Prostate gland (tissue), 2 donors: ENCODE data around the gene CACNA2D1. TPM values are rescaled to one million over a fixed set of nuclear protein-coding genes. Genes with fewer than 3 reads are reported as not detected.

Experiments
- DNase-seq: peaks from one replicate; pipeline ENCODE4 v3.0.0-alpha.2; 2019; ENCODE audit warnings: low spot score
- H3K27ac ChIP-seq, 2 donors: fragments of 200-600 bp; sonication (generic); 2 replicates each; pipeline ENCODE4 v1.5.1; 2017 to 2019
- H3K27me3 ChIP-seq: fragments of 200-600 bp; sonication (generic); replicated peaks from 2 replicates; pipeline ENCODE4 v1.5.1; 2019; ENCODE audit not compliant: insufficient read depth
- H3K36me3 ChIP-seq, 2 donors: fragments of 200-600 bp; sonication (generic); 1 replicate in 1 of 2; 2 replicates in 1 of 2; pipeline versions ENCODE4 v1.5.1 to v1.8.1; 2017 to 2019
- H3K4me1 ChIP-seq: fragments of 200-600 bp; sonication (generic); replicated peaks from 2 replicates; pipeline ENCODE4 v1.5.1; 2019
- H3K4me3 ChIP-seq, 2 donors: fragments of 200-600 bp; sonication (generic); 2 replicates each; pipeline ENCODE4 v1.5.1; 2017 to 2019
- H3K9me3 ChIP-seq: fragments of 200-600 bp; sonication (generic); 2 replicates; pipeline ENCODE4 v1.5.1; 2017
- CTCF ChIP-seq, 4 experiments: fragments of 200-600 bp in 2 of 4; fragments of 450-650 bp in 2 of 4; sonication (generic) in 2 of 4; IDR thresholded peaks; 1 replicate in 3 of 4; 2 replicates in 1 of 4; pipeline ENCODE4 v1.5.1; 2016 to 2019; ENCODE audit warnings: antibody characterized with exemption in 4 of 4, mild to moderate bottlenecking in 2 of 4, moderate library complexity in 2 of 4
- POLR2A ChIP-seq: fragments of 450-650 bp; IDR thresholded peaks from one replicate; pipeline ENCODE4 v1.6.1; 2016; ENCODE audit warnings: antibody characterized with exemption, mild to moderate bottlenecking
- POLR2AphosphoS5 ChIP-seq: sonication (generic); formaldehyde crosslinking; IDR thresholded peaks from one replicate; pipeline ENCODE4 v1.6.1; 2017; ENCODE audit warnings: antibody characterized with exemption
- WGBS: methylation state at CpG from one replicate; pipeline ENCODE4 v1.1.5; 2018; 5-methylcytosine and 5-hydroxymethylcytosine counted together
- intact Hi-C: fragments of 100-400 bp; cut with DNase I; formaldehyde crosslinking; loops from one replicate; pipeline ENCODE4 v1.14.2; 2022
- total RNA-seq, 2 donors: library from RNA; depleted of rRNA; stranded (reverse); fragments of >200 nt; gene quantifications; one replicate each; pipeline ENCODE4 v1.1.0, GENCODE V29; 2016

The CACNA2D1 gene
- total RNA-seq, 2 donors from 2014 or later: 16.9 to 24.4 TPM

- Histone ChIP-seq H3K27me3 (no peaks in the 10 kb centered on the region), H3K9me3 (no peaks in the 10 kb centered on the region), H3K27ac (no peak overlapping the region), H3K4me3 (no peak overlapping the region), H3K36me3 (no peaks in the 10 kb centered on the region), H3K4me1 (no peaks in the 10 kb centered on the region)
- 70% methylated on average over 2 of the region's 2 CpGs for WGBS
- intact Hi-C loops: no loop called here
- no peak for TF ChIP-seq CTCF (IDR thresholded peaks at IDR 0.05)
- no peak for TF ChIP-seq POLR2A
- no peak for TF ChIP-seq POLR2AphosphoS5
- DNase-seq: no peak
These were observed 268.3 kb downstream of the CACNA2D1 start for GRCh38 chr7:82175319-82175718.

- TF ChIP-seq POLR2A (no peak), POLR2AphosphoS5 (no peak), CTCF (IDR thresholded peaks at IDR 0.05) (no peak)
- Histone ChIP-seq H3K4me3 (no peak overlapping the region), H3K4me1 (no peaks in the 10 kb centered on the region), H3K27ac (no peak overlapping the region), H3K36me3 (no peaks in the 10 kb centered on the region), H3K27me3 (no peaks in the 10 kb centered on the region), H3K9me3 (no peaks in the 10 kb centered on the region)
- WGBS: 80% methylated on average over 4 of the region's 4 CpGs
- intact Hi-C loops: no loop called here
- no peak for DNase-seq
These were observed 270.1 kb downstream of the CACNA2D1 start for GRCh38 chr7:82173400-82174021.

- intact Hi-C loops: no loop called here
- WGBS: 60% methylated on average over 2 of the region's 2 CpGs
- no peak overlapping the region for H3K4me3 ChIP-seq
- H3K27me3 ChIP-seq: no peaks in the 10 kb centered on the region
- H3K9me3 ChIP-seq: no peaks in the 10 kb centered on the region
- no peak overlapping the region for H3K27ac ChIP-seq
- no peak for DNase-seq
- H3K36me3 ChIP-seq: no peaks in the 10 kb centered on the region
- TF ChIP-seq POLR2AphosphoS5: no peak
- no peak for TF ChIP-seq CTCF (IDR thresholded peaks at IDR 0.05)
- no peak for TF ChIP-seq POLR2A
- H3K4me1 ChIP-seq: no peaks in the 10 kb centered on the region
These were observed 270.7 kb downstream of the CACNA2D1 start for GRCh38 chr7:82172881-82173280.

GRCh38 chr7:82172017-82172416, 271.6 kb downstream of the CACNA2D1 start:
- Histone ChIP-seq H3K36me3 (no peaks in the 10 kb centered on the region), H3K27ac (no peak overlapping the region), H3K9me3 (no peaks in the 10 kb centered on the region), H3K4me1 (no peaks in the 10 kb centered on the region), H3K27me3 (no peaks in the 10 kb centered on the region), H3K4me3 (no peak overlapping the region)
- intact Hi-C loops: no loop called here
- no peak for TF ChIP-seq POLR2AphosphoS5
- no peak for TF ChIP-seq CTCF (IDR thresholded peaks at IDR 0.05)
- no peak for TF ChIP-seq POLR2A
- 97% methylated on average over 1 of the region's 1 CpG for WGBS
- DNase-seq: no peak

- peaks cover 0 to 2% of the 10 kb centered on the region in 2 donors for H3K36me3 ChIP-seq
- no peaks in the 10 kb centered on the region for H3K27me3 ChIP-seq
- 61% methylated on average over 2 of the region's 2 CpGs for WGBS
- DNase-seq: no peak
- TF ChIP-seq CTCF (IDR thresholded peaks at IDR 0.05) (no peak), POLR2A (no peak)
- intact Hi-C loops: no loop called here
- H3K27ac ChIP-seq: no peak overlapping the region
- no peak overlapping the region for H3K4me3 ChIP-seq
- H3K9me3 ChIP-seq: no peaks in the 10 kb centered on the region
- H3K4me1 ChIP-seq: no peaks in the 10 kb centered on the region
These were observed 275.8 kb downstream of the CACNA2D1 start for GRCh38 chr7:82167558-82168314.
